NCI-H1105 treated with DMSO at 0.1 percent for 48 hours (cell line): ENCODE measurements around the gene USP37.

ENCODE experiments used
- DNase-seq: peaks from one replicate; lab custom pipeline; 2025; lab: John Stamatoyannopoulos, UW

USP37 gene

DNA sequence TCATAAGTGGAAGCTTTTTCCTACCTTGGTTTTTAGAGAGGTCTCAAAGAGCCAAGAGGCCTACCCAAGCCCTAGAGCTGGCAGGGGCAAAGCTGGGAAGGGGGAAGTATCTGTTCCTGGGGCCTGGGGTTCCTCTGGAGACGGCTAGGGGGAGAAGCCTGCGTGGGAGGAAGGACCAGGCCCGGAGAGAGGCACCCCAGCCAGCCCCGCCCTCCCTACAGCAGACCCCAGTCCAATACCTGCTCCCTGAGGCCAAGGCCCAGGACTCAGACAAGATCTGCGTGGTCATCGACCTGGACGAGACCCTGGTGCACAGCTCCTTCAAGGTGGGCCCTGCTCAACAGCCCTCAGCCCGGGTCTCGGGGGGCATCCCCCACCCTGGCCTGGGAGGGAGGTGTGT, 166.3 kb downstream of the USP37 start:
- no peak for DNase-seq

DNA sequence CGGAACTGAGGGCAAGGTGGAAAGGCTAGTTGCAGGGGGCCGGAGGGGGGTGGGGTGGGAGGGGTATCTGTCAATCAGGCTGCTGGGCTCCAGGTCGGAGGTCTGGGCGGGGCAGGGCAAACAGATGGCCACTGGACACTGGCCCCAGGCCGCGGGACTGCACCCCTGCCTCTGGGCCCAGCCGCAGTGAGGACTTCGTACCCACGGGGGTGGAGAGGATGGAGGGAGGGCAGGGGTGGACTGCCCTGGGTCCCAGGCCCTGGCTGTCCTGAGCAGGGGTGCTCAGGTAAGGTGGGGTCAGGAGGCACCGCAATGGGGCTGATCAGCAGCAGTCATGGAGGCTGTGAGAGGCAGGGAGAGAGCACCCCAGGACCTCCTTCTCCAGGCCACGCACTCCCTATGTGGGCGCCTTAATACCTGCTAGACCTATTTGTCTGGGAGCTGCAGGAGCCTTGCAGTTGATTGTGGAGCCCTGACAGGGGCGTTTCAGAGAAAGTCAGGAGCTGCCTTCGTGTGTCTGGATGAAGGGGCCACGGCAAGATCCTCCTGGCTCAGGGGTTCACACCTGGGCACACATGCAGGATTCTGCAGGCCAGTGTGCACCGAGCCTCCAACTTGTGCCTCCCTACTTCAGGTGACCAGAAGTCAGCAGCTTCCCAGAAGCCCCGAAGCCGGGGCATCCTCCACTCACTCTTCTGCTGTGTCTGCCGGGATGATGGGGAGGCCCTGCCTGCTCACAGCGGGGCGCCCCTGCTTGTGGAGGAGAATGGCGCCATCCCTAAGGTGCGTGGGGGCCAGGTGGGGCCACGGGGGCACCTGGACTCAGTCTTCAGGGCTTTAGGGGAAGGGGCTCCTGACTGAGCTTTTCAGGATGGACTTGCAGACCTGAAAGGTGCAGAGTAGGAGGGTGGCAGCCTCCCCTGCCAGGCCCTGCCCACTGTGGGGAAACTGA, 166.9 kb downstream of the USP37 start:
- no peak for DNase-seq
